Measurements from ENCODE around the gene NR2E1.

DNA sequence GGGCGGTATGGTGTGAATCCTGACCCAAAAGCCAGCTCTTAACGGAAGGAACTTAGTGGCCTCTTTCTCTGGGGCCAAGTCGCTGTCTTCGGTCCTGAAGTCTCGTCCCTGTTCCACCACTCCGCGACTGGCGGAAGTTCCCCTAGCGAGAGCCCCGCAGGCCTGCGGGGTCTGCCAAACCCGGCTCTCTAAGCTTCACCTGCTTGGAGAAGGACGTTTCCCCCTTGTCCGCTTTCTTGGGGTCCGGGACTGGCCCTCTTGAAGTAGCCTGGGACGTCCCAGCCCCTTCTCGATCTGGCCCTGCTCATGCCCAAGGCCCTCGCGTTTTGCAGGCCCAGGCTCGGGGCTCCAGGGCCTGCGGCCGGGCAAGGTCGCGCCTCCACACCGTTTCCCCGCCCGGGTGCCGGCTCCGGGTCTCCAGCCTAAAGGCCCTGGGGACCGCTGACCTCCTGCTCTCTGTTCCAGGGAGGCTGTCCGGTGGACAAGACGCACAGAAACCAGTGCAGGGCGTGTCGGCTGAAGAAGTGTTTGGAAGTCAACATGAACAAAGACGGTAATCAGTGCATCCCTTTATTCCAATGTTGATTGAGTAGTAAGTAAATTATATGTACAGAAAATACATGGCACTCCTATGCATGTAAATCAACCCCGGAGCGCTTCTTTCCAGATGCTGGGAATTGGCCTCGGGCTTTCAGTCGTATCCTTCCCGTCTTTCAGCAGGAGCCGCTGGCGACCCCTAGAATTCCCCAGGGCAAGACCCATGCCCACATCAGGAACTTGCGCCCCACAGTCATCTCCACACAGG is 8.8 kb downstream of the NR2E1 start:
- TF ChIP-seq POLR2A (IDR thresholded peaks at IDR 0.05; ENCODE audit: low read depth, low read length) (no peak), HDGF (IDR thresholded peaks at IDR 0.05) (no peak), POLR2AphosphoS5 (IDR thresholded peaks at IDR 0.05; ENCODE audit: low read length) (no peak)
- TF ChIP-seq, protein P1, sequence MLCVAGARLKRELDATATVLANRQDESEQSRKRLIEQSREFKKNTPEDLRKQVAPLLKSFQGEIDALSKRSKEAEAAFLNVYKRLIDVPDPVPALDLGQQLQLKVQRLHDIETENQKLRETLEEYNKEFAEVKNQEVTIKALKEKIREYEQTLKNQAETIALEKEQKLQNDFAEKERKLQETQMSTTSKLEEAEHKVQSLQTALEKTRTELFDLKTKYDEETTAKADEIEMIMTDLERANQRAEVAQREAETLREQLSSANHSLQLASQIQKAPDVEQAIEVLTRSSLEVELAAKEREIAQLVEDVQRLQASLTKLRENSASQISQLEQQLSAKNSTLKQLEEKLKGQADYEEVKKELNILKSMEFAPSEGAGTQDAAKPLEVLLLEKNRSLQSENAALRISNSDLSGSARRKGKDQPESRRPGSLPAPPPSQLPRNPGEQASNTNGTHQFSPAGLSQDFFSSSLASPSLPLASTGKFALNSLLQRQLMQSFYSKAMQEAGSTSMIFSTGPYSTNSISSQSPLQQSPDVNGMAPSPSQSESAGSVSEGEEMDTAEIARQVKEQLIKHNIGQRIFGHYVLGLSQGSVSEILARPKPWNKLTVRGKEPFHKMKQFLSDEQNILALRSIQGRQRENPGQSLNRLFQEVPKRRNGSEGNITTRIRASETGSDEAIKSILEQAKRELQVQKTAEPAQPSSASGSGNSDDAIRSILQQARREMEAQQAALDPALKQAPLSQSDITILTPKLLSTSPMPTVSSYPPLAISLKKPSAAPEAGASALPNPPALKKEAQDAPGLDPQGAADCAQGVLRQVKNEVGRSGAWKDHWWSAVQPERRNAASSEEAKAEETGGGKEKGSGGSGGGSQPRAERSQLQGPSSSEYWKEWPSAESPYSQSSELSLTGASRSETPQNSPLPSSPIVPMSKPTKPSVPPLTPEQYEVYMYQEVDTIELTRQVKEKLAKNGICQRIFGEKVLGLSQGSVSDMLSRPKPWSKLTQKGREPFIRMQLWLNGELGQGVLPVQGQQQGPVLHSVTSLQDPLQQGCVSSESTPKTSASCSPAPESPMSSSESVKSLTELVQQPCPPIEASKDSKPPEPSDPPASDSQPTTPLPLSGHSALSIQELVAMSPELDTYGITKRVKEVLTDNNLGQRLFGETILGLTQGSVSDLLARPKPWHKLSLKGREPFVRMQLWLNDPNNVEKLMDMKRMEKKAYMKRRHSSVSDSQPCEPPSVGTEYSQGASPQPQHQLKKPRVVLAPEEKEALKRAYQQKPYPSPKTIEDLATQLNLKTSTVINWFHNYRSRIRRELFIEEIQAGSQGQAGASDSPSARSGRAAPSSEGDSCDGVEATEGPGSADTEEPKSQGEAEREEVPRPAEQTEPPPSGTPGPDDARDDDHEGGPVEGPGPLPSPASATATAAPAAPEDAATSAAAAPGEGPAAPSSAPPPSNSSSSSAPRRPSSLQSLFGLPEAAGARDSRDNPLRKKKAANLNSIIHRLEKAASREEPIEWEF (IDR thresholded peaks at IDR 0.05; ENCODE audit: insufficient replicate concordance, low read depth, low read length): no peak
- TF ChIP-seq, protein P2, sequence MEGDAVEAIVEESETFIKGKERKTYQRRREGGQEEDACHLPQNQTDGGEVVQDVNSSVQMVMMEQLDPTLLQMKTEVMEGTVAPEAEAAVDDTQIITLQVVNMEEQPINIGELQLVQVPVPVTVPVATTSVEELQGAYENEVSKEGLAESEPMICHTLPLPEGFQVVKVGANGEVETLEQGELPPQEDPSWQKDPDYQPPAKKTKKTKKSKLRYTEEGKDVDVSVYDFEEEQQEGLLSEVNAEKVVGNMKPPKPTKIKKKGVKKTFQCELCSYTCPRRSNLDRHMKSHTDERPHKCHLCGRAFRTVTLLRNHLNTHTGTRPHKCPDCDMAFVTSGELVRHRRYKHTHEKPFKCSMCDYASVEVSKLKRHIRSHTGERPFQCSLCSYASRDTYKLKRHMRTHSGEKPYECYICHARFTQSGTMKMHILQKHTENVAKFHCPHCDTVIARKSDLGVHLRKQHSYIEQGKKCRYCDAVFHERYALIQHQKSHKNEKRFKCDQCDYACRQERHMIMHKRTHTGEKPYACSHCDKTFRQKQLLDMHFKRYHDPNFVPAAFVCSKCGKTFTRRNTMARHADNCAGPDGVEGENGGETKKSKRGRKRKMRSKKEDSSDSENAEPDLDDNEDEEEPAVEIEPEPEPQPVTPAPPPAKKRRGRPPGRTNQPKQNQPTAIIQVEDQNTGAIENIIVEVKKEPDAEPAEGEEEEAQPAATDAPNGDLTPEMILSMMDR (IDR thresholded peaks at IDR 0.05 in 2 of 3, conservative IDR thresholded peaks at IDR 0.05 in 1 of 3; ENCODE audit: control insufficient read depth in 2 of 3, extremely low read depth in 1 of 3, insufficient read depth in 1 of 3, low read depth in 3 of 3, low read length in 3 of 3): no peak

All from GM12878 (cell line).